Effector CD4-positive, alpha-beta T cell (primary cell): ENCODE measurements around the gene LRP8.

ENCODE experiments used
- DNase-seq: peaks from one replicate; pipeline ENCODE4 v3.0.0-alpha.2; 2020

LRP8 gene

GRCh38 chr1:53279296-53280200 is 48.3 kb downstream of the LRP8 start:
- no peak for DNase-seq

- peak; percentile 66 for DNase-seq
Measured at GRCh38 chr1:53278298-53278725, 49.6 kb downstream of the LRP8 start.

GRCh38 chr1:53277326-53277725 is 50.5 kb downstream of the LRP8 start:
- DNase-seq = no peak

DNA sequence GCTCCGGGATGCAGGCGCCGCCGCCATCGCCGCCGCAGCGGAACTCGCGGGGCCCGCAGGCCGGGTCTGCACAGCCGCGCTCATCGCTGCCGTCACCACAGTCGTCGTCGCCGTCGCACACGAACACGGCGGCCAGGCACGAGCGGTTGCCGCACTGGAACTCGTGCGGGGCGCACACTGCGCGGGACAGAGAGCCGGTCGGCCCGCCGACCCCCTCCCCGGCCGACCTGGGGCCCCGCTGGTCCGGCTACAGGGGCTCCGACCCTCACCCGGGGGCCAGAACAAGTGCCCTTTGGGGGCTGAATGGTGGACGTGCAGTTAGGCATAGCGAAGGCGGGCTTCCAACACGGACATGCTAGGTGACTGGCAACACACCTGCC is 51.0 kb downstream of the LRP8 start:
- DNase-seq = no peak

DNA sequence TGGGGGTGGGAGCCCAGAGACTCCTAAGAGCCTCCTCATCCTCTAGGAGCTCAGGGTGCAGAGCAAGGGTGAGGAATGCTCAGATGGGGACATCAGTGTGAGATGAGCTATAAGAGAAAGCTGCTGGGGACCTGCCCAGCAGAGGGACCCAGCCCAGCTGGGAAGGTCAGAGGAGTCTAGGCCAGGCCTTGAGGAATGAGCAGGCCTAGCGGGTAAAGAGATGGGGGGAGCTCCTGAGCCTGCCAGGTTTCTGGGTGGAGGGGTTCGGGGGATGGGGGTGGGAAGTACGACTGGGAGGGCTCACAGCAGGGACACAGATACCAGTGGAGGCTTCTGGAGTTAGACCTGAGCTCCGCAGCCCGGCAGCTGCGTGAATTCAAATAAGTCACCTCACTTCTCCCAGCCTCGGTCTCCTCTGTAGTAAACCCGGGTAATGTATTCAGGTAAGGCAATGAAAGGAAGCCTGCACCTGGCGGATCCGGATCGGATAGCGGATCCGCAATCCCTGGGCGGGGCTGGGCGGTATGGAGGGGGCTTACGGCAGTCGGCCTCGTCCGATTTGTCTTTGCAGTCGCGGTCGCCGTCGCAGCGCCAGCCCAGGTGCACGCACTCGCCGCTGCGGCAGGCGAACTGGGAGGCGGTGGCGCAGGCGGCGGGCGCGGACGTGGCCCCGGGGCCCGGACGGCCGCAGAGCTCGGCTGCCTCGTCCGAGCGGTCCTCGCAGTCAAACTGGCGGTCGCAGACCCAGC is 51.5 kb downstream of the LRP8 start:
- no peak for DNase-seq

DNA sequence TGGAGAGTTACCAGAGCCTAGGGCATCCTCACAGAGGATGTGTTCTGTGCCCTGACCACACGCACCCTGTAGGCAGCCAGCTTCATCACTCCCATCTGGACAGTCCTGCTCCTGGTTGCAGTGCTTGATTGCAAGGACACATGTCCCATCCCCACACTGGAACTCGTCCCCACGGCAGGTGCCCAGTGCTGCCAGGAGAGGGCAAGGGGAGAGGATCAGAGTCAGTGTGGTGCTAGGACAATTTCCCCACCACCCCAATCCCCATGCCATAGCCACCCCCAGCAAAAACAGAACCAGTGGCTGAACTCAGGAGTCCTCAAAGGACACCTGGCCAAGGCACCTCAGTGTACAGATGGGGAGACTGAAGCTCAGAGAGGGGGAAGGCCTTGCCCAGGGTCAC is 52.3 kb downstream of the LRP8 start:
- no peak for DNase-seq

DNA sequence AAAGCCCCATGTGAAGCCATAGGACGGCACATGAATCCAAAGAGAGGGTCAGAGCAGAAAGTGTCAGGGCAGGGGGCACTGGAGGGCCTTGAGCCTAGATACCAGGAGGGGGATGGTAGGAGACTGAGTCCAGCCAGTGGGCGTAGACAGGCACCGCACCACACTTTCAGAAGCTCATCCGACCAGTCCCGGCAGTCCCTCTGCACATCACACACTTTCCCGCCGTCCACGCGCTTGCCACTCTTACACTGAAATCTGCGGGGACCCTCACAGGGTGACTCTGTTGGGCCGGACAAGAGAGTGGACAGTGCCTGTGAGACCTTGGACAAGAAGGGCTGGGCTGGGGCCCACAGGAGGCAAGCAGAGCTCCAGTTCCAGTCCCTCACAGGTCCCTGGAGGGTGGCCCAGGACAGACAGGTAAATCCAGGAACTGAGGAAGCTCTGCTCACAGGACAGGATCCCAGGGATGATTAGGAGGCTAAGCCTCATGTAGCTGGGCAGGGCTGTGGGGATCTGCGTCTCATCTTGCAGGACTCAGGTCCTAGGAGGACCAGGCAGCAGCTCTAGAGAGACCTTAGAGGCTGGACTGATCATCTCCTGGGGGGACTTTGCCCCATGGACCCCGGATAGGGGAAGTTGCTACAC is 53.2 kb downstream of the LRP8 start:
- DNase-seq = no peak

DNA sequence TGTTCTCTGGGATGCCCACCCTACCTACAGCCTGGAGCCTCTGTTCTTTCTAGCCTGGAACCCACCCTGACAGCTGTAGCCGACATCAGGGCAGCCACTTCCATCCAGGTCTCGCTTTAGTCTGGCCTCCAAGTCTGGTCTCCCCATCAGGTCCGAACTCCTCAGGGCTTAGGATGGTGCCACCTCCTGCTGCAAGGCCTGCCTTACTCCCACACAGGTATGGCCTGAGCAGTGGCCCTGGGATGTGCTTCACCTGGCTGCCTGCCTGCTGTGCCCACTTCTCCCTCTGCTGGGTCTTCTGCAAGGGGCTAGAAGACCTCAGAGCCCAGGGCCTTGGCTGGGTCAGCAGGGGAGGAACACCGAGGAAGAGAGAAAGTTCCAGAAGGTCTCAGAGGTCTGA is 53.8 kb downstream of the LRP8 start:
- DNase-seq = no peak

GRCh38 chr1:53273526-53273925 is 54.3 kb downstream of the LRP8 start:
- DNase-seq = no peak

DNA sequence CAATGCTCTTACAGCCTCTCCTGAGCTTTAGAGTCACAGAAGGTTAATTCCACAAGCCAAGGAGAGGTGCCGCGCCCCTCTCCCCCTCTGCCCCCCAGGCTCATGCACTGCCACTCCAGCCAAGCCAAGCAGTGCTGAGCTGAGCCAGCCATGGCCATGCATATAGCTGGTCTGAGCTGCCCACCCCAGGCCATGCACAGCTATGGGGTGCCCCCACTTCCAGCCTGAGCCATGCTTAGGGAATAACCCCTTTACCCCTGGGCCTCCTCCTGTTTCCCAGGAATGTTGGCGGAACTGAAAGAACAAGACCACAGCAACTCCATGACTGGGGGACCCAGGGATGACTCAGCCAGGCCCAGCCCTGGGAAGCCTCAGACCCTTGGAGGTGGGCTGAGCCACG is 55.5 kb downstream of the LRP8 start:
- DNase-seq = no peak

DNA sequence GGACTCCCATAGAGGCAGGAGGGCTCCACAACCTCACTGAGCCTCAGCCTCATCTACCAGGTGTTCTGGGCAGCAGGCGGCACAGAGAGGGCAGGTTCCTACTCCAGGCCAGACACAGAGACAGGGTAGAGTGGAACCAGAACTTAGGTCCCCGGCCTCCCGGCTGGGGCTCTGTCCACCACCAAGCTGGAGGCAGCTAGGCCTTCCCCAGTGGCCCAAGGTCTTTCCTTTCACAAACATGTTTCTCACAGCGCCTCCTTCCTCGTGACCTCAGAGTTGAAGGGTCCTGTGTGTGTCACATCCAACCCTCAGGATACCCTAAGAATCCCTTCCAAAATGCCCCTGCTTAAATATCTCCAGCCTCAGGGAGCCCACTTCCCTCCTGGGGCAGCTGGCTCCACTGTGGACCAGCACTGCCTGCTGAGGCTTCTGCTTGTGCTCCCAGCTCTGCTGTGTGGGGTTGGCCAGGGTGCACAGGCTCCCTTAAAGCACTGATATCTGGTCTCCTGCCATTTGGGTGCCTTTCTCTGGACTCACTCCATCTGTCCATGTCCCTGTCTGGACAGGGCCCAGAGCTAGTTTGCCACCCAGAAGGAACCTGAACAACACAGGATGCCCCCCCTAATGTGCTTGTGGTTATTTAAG is 56.3 kb downstream of the LRP8 start:
- no peak for DNase-seq

DNA sequence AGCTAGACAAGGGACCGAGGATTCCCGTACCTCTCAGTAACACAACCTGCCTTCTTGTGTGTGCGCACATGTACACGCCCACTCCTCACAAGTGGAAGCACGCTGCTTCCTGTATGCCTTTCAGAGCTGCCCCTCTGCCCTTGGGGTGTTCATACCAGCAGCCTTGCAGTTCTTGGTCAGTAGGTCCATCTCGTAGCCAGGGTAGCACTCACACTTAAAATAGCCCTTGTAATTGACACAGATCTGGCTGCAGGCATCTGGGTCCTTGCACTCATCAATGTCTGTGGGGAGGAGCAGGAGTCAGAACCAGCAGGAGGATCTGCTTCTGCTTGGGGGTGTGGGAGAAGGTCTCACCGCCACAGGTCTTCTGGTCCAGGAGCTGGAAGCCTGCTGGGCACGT is 57.0 kb downstream of the LRP8 start:
- DNase-seq = no peak

DNA sequence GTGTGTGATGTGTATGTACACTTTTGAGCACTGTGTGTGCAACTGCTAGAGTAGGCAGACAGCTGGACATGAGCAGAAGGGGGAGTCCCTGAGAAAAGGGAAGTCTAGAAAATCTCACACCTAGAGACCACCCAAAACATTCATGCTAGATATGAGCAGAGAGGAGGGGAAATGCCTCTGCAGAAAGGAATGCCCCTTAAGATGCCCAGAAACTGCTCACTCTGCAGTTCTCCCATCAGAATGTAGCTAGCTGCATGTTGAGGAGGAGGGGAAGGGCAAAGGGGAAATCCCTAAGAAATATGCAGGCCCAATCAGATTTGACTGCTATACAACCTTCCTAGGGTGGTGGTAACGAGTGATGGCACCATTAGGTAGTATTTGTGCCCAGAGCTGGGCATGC is 57.8 kb downstream of the LRP8 start:
- no peak for DNase-seq

- no peak for DNase-seq
Measured at GRCh38 chr1:53267761-53268160, 60.1 kb downstream of the LRP8 start.

- no peak for DNase-seq
Measured at GRCh38 chr1:53266038-53266437, 61.8 kb downstream of the LRP8 start.

- DNase-seq = no peak
Measured at GRCh38 chr1:53265581-53265980, 62.3 kb downstream of the LRP8 start.

GRCh38 chr1:53264048-53264447 is 63.8 kb downstream of the LRP8 start:
- no peak for DNase-seq

- DNase-seq = no peak
Measured at GRCh38 chr1:53262000-53262399, 65.9 kb downstream of the LRP8 start.

DNA sequence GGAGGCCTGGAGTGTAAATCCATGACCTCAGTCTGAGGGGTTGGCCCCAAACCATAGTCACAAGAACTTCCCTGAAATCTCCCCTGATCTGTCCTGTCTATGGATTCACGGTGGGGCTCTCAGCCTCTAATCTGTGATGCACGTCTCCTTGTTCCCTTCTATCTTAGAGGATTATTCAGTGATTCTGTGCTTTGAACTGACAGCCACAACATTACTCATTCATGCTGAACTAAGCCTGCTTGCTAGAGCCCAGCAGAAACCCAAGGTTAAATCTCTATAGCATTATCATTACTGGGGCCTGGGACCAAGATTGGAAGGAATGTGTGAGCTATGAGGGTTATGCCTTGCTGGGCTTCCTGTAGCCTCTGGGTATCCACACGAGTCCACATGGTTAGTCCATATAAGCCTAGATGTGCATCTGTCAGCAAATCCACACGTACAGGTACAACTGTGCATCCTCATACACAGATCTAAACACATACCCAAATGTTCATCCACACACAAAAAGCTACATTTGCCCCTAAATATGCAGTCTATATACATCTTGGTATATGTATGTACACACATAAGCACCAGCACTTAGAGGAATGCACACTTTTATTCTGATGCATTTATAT is 67.1 kb downstream of the LRP8 start:
- DNase-seq = no peak

DNA sequence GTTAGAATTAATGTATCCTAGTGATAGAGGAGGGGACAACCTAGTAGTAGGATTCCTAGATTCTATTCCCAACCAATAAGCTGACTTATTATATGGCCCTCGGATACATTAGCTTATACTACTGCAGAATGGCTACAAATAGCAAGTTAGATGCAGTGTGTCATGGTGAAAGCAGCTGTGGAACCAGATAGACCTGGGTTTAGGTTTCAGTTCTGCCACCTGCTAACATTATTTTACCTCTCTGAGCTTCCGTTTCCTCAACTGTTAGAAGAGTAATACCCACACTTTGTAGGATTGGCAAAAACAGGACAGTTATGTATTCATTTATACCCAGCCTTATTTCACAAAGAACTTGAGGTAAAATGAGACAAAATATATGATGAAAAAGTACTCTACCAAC is 67.9 kb downstream of the LRP8 start:
- DNase-seq = no peak

DNA sequence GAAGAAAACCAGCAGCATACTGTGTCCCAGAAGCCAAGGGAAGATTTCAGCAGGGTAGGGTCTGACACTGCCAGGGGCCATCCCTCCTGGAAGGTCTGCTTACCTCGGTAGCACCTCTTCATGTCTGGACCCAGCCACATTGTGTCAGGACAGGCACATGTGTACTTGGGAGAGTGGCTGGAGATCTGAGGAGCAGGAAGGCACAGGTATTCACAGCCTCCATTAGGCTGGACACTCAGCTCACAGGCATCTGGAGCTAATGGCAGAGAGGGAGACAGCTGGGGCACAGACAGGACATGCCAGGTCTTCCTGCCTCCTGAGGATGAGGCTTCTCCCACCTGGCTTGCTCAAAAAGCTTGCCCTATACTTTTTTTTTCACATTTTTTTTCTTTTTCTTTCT is 69.7 kb downstream of the LRP8 start:
- no peak for DNase-seq

- DNase-seq = no peak
Measured at GRCh38 chr1:53257454-53258081, 70.3 kb downstream of the LRP8 start.
